Activated CD8-positive, alpha-beta T cell treated with anti-CD3 and anti-CD28 coated beads, Interleukin-2, amount 10 ng/mL, durations not matched to agents 7 days and 5 days (primary cell): ENCODE measurements around the gene OMP. TPM values are rescaled to one million over a fixed set of nuclear protein-coding genes. Genes with fewer than 3 reads are reported as not detected.
"Not testable (repeated sequence)": the region's sequence is repeated elsewhere in the genome, so short reads cannot be mapped to it uniquely, and the experiment has no call there.

Experiments used
- ATAC-seq: fragments of 150-1000 bp; cut with Tn5 transposase; one replicate; pipeline ENCODE4 v1.10.0; 2021; ENCODE audit warnings: moderate library complexity
- CTCF ChIA-PET: fragments of 350-600 bp; sonication (Branson Sonifier 250); formaldehyde crosslinking; loops from one replicate; lab custom pipeline; 2021; ENCODE audit warnings: antibody characterized with exemption; lab: Charles Lee
- POLR2A ChIA-PET: fragments of 350-600 bp; sonication (Branson Sonifier 250); formaldehyde crosslinking; loops from one replicate; lab custom pipeline; 2021; ENCODE audit warnings: antibody characterized with exemption; lab: Charles Lee
- DNase-seq: peaks from one replicate; pipeline ENCODE4 v3.0.0-alpha.2; 2020
- H3K27ac Mint-ChIP-seq: one replicate; pipeline ENCODE4 v1.8.0; 2021; ENCODE audit warnings: mild to moderate bottlenecking, mixed read lengths
- H3K27me3 Mint-ChIP-seq: one replicate; pipeline ENCODE4 v1.8.0; 2021; ENCODE audit warnings: low read depth, mixed read lengths
- H3K36me3 Mint-ChIP-seq: one replicate; pipeline ENCODE4 v1.8.0; 2021; ENCODE audit warnings: low read depth, mixed read lengths
- H3K4me1 Mint-ChIP-seq: one replicate; pipeline ENCODE4 v1.8.0; 2021; ENCODE audit warnings: low read depth, mixed read lengths
- H3K4me3 Mint-ChIP-seq: one replicate; pipeline ENCODE4 v1.8.0; 2021; ENCODE audit warnings: mild to moderate bottlenecking, mixed read lengths
- H3K9me3 Mint-ChIP-seq: one replicate; pipeline ENCODE4 v1.8.0; 2022; ENCODE audit warnings: mixed read lengths; ENCODE audit not compliant: insufficient read depth
- total RNA-seq, 2 experiments: library from RNA; stranded (reverse); gene quantifications; one replicate each; pipeline ENCODE4 v1.2.3, GENCODE V29; 2021

The OMP gene
- total RNA-seq, 2 experiments from 2014 or later: not detected

- DNase-seq, H3K36me3 Mint-ChIP-seq, ATAC-seq, H3K4me1 Mint-ChIP-seq, H3K27ac Mint-ChIP-seq, H3K4me3 Mint-ChIP-seq, POLR2A ChIA-PET: not testable (repeated sequence)
- CTCF ChIA-PET: interaction anchor here (1.0 kb wide), 1 partner anchor 30 kb away, joined by 3 read pairs; no protein-coding TSS in a partner anchor
- H3K9me3 Mint-ChIP-seq: peaks cover 11% of the 10 kb centered on the region
- H3K27me3 Mint-ChIP-seq: peaks cover 24% of the 10 kb centered on the region
Observed at GRCh38 chr11:77061258-77061657, 41.4 kb upstream of the OMP start.

GRCh38 chr11:77062924-77063323, 39.7 kb upstream of the OMP start:
- ChIA-PET CTCF (interaction anchor here (1.2 to 2.7 kb wide), 2 partner anchors 15 to 28 kb away, joined by 5 to 25 read pairs; no protein-coding TSS in a partner anchor), POLR2A (no interaction called here)
- DNase-seq (no peak), ATAC-seq (no peak)
- H3K4me3 Mint-ChIP-seq: no peak overlapping the region
- H3K4me1 Mint-ChIP-seq: peaks cover 4% of the 10 kb centered on the region
- peaks cover 27% of the 10 kb centered on the region for H3K27me3 Mint-ChIP-seq
- peaks cover 3% of the 10 kb centered on the region for H3K9me3 Mint-ChIP-seq
- no peaks in the 10 kb centered on the region for H3K36me3 Mint-ChIP-seq
- H3K27ac Mint-ChIP-seq: no peak overlapping the region

- ChIA-PET CTCF (interaction anchor here (1.2 to 2.7 kb wide), 2 partner anchors 15 to 27 kb away, joined by 5 to 25 read pairs; no protein-coding TSS in a partner anchor), POLR2A (no interaction called here)
- Mint-ChIP-seq H3K4me3 (no peak overlapping the region), H3K27me3 (peaks cover 31% of the 10 kb centered on the region), H3K27ac (no peak overlapping the region), H3K9me3 (peaks cover 3% of the 10 kb centered on the region), H3K36me3 (no peaks in the 10 kb centered on the region), H3K4me1 (peaks cover 4% of the 10 kb centered on the region)
- ATAC-seq (no peak), DNase-seq (no peak)
Observed at GRCh38 chr11:77063407-77063806, 39.2 kb upstream of the OMP start.

- ChIA-PET POLR2A (no interaction called here), CTCF (interaction anchor here (1.0 to 2.7 kb wide), 2 partner anchors 16 to 27 kb away, joined by 3 to 25 read pairs; no protein-coding TSS in a partner anchor)
- peaks cover 30% of the 10 kb centered on the region for H3K27me3 Mint-ChIP-seq
- H3K4me3 Mint-ChIP-seq: no peak overlapping the region
- peaks cover 4% of the 10 kb centered on the region for H3K4me1 Mint-ChIP-seq
- ATAC-seq (no peak), DNase-seq (no peak)
- no peaks in the 10 kb centered on the region for H3K36me3 Mint-ChIP-seq
- H3K27ac Mint-ChIP-seq: no peak overlapping the region
- H3K9me3 Mint-ChIP-seq: peaks cover 3% of the 10 kb centered on the region
Observed at GRCh38 chr11:77063861-77064260, 38.8 kb upstream of the OMP start.

- DNase-seq (no peak), ATAC-seq (no peak)
- POLR2A ChIA-PET: interaction anchor here (0.9 to 1.1 kb wide), 2 partner anchors 17 kb away, joined by 3 read pairs; no protein-coding TSS in a partner anchor
- CTCF ChIA-PET: interaction anchor here (1.0 to 2.7 kb wide), 8 partner anchors 12 to 145 kb away, joined by 3 to 25 read pairs (median 4); no protein-coding TSS in a partner anchor
- peaks cover 30% of the 10 kb centered on the region for H3K27me3 Mint-ChIP-seq
- no peak overlapping the region for H3K4me3 Mint-ChIP-seq
- H3K36me3 Mint-ChIP-seq: no peaks in the 10 kb centered on the region
- peaks cover 4% of the 10 kb centered on the region for H3K4me1 Mint-ChIP-seq
- peaks cover 3% of the 10 kb centered on the region for H3K9me3 Mint-ChIP-seq
- H3K27ac Mint-ChIP-seq: no peak overlapping the region
Observed at GRCh38 chr11:77064648-77065217, 37.9 kb upstream of the OMP start.

GRCh38 chr11:77065878-77066228, 36.8 kb upstream of the OMP start:
- POLR2A ChIA-PET: interaction anchor here (0.9 kb wide), 1 partner anchor 16 kb away, joined by 3 read pairs; no protein-coding TSS in a partner anchor
- H3K4me3 Mint-ChIP-seq: peak overlapping the region; percentile 73
- CTCF ChIA-PET: interaction anchor here (1.0 to 1.5 kb wide), 5 partner anchors 13 to 61 kb away, joined by 3 to 12 read pairs (median 4); no protein-coding TSS in a partner anchor
- no peak overlapping the region for H3K27ac Mint-ChIP-seq
- peaks cover 33% of the 10 kb centered on the region for H3K27me3 Mint-ChIP-seq
- H3K4me1 Mint-ChIP-seq: peaks cover 4% of the 10 kb centered on the region
- DNase-seq (no peak), ATAC-seq (no peak)
- no peaks in the 10 kb centered on the region for H3K36me3 Mint-ChIP-seq
- peaks cover 3% of the 10 kb centered on the region for H3K9me3 Mint-ChIP-seq

- Mint-ChIP-seq H3K27me3 (peaks cover 33% of the 10 kb centered on the region), H3K36me3 (no peaks in the 10 kb centered on the region), H3K9me3 (peaks cover 3% of the 10 kb centered on the region), H3K27ac (no peak within 1 kb of the TSS), H3K4me1 (peaks cover 4% of the 10 kb centered on the region), H3K4me3 (peak within 1 kb of the TSS; percentile 73)
- ChIA-PET CTCF (interaction anchor here (0.8 to 1.5 kb wide), 5 partner anchors 16 to 60 kb away, joined by 3 to 12 read pairs (median 5); no protein-coding TSS in a partner anchor), POLR2A (no interaction called here)
- ATAC-seq (peak; percentile 96), DNase-seq (peak; percentile 82)
Observed at GRCh38 chr11:77066229-77067042, 36.2 kb upstream of the OMP start, which contains the start of gene CAPN5. TSS of gene CAPN5 (plus strand) at chr11:77066971. CDS start at chr11:77084887, 17,916 bp downstream.

- Mint-ChIP-seq H3K27me3 (peaks cover 33% of the 10 kb centered on the region), H3K4me3 (peak overlapping the region; percentile 55), H3K4me1 (peaks cover 18% of the 10 kb centered on the region), H3K27ac (no peak overlapping the region), H3K36me3 (no peaks in the 10 kb centered on the region), H3K9me3 (no peaks in the 10 kb centered on the region)
- POLR2A ChIA-PET: no interaction called here
- no peak for ATAC-seq
- CTCF ChIA-PET: interaction anchor here (3.2 kb wide), 1 partner anchor 24 kb away, joined by 10 read pairs; no protein-coding TSS in a partner anchor
- DNase-seq: no peak
Observed at GRCh38 chr11:77067861-77068443, 34.7 kb upstream of the OMP start.

GRCh38 chr11:77068457-77069335, 33.9 kb upstream of the OMP start:
- Mint-ChIP-seq H3K27ac (no peak overlapping the region), H3K27me3 (peaks cover 33% of the 10 kb centered on the region), H3K36me3 (no peaks in the 10 kb centered on the region), H3K4me1 (peaks cover 25% of the 10 kb centered on the region), H3K4me3 (no peak overlapping the region), H3K9me3 (no peaks in the 10 kb centered on the region)
- ChIA-PET CTCF (interaction anchor here (3.2 kb wide), 1 partner anchor 23 kb away, joined by 10 read pairs; no protein-coding TSS in a partner anchor), POLR2A (interaction anchor here (0.7 to 1.2 kb wide), 2 partner anchors 14 to 591 kb away, joined by 3 to 6 read pairs; no protein-coding TSS in a partner anchor)
- no peak for DNase-seq
- ATAC-seq: no peak

- DNase-seq: no peak
- POLR2A ChIA-PET: interaction anchor here (0.7 to 1.2 kb wide), 2 partner anchors 13 to 591 kb away, joined by 3 to 6 read pairs; no protein-coding TSS in a partner anchor
- Mint-ChIP-seq H3K4me1 (peaks cover 28% of the 10 kb centered on the region), H3K27ac (no peak overlapping the region), H3K4me3 (no peak overlapping the region), H3K9me3 (no peaks in the 10 kb centered on the region), H3K36me3 (no peaks in the 10 kb centered on the region), H3K27me3 (peaks cover 30% of the 10 kb centered on the region)
- CTCF ChIA-PET: interaction anchor here (3.2 kb wide), 1 partner anchor 22 kb away, joined by 10 read pairs; no protein-coding TSS in a partner anchor
- no peak for ATAC-seq
Observed at GRCh38 chr11:77069336-77069968, 33.2 kb upstream of the OMP start.
